Hepatocyte (in vitro differentiated cells): ENCODE data around the gene GPRIN2.

Experiments
- EZH2 ChIP-seq: fragments of 200-600 bp; sonication (generic); IDR thresholded peaks from 2 replicates; pipeline ENCODE4 v1.6.1; 2016; ENCODE audit warnings: antibody characterized with exemption, mild to moderate bottlenecking, borderline replicate concordance
- EZH2phosphoT487 ChIP-seq: fragments of 200-600 bp; sonication (generic); IDR thresholded peaks from one replicate; pipeline ENCODE4 v1.6.1; 2018; ENCODE audit warnings: antibody characterized with exemption, mild to moderate bottlenecking, low read depth, moderate library complexity; ENCODE audit not compliant: unreplicated experiment, severe bottlenecking
- TF ChIP-seq, protein P1 (sequence below): fragments of 200-600 bp; sonication (generic); IDR thresholded peaks from 2 replicates; pipeline ENCODE4 v1.5.1; 2016; ENCODE audit warnings: antibody characterized with exemption, mild to moderate bottlenecking; ENCODE audit not compliant: poor library complexity

DNA sequence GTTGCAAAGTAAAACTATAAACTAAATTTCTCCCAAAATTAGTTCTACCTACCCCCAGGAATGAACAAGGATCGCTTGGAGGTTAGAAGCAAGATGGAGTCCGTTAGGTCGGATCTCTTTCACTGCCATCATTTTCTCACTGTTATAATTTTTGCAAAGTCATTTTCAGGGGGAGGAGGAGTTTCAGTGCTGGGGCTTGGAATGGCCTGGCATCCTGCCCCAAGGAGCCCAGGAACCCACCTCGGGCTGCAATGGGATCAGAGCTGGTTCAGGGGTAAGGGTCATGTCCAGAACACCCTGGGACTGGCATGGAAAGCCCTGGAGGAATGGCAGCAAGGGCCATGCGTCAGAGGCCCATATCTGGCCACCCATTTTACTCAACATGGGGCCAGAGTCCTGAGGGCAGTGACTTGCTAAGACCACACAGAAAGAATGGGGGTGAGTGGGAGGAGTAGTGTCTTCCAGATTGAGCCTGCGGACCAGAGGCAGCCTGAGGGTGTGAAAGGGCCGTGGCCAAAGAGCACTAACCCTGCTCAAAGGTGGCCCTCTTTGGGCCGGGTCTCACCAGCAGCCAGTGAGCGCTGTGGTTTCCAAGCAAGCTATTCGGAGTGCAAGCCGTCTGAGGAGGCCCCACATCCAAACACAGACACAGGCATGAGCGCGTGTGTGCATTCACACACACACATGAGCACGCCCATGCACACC lies 31.8 kb downstream of the GPRIN2 start:
- TF ChIP-seq, protein P1, sequence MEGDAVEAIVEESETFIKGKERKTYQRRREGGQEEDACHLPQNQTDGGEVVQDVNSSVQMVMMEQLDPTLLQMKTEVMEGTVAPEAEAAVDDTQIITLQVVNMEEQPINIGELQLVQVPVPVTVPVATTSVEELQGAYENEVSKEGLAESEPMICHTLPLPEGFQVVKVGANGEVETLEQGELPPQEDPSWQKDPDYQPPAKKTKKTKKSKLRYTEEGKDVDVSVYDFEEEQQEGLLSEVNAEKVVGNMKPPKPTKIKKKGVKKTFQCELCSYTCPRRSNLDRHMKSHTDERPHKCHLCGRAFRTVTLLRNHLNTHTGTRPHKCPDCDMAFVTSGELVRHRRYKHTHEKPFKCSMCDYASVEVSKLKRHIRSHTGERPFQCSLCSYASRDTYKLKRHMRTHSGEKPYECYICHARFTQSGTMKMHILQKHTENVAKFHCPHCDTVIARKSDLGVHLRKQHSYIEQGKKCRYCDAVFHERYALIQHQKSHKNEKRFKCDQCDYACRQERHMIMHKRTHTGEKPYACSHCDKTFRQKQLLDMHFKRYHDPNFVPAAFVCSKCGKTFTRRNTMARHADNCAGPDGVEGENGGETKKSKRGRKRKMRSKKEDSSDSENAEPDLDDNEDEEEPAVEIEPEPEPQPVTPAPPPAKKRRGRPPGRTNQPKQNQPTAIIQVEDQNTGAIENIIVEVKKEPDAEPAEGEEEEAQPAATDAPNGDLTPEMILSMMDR: no peak
- TF ChIP-seq EZH2 (no peak), EZH2phosphoT487 (no peak)
